Gastrocnemius medialis (tissue), 4 donors: ENCODE measurements around the gene FAM81A. TPM values are rescaled to one million over a fixed set of nuclear protein-coding genes. Genes with fewer than 3 reads are reported as not detected.

ENCODE experiments used
- ATAC-seq, 2 donors: fragments of 150-250 bp; one replicate each; pipeline ENCODE4 v1.9.1; 2016
- DNase-seq, 2 donors: peaks; one replicate each; pipeline ENCODE4 v3.0.0-alpha.2; 2019
- H3K27ac ChIP-seq, 4 donors: fragments of 200-600 bp; sonication (generic); 1 replicate in 1 of 4; 2 replicates in 3 of 4; pipeline ENCODE4 v1.5.1; 2016 to 2018; ENCODE audit warnings: mild to moderate bottlenecking in 2 of 4, moderate library complexity in 1 of 4
- H3K27me3 ChIP-seq, 3 donors: fragments of 200-600 bp; sonication (generic) in 2 of 3; 1 replicate in 1 of 3; 2 replicates in 2 of 3; pipeline versions ENCODE4 v1.5.1 to v1.6.0; 2016 to 2019; ENCODE audit warnings: mild to moderate bottlenecking in 1 of 3, moderate library complexity in 1 of 3
- H3K36me3 ChIP-seq, 2 donors: fragments of 200-600 bp; sonication (generic) in 1 of 2; one replicate each; pipeline ENCODE4 v1.5.1; 2017 to 2018
- H3K4me1 ChIP-seq, 2 donors: fragments of 200-600 bp; sonication (generic) in 1 of 2; one replicate each; pipeline ENCODE4 v1.5.1; 2016 to 2017; ENCODE audit warnings: mild to moderate bottlenecking in 2 of 2
- H3K4me3 ChIP-seq, 4 donors: fragments of 200-600 bp; sonication (generic) in 3 of 4; 1 replicate in 1 of 4; 2 replicates in 3 of 4; pipeline ENCODE4 v1.5.1; 2016 to 2019; ENCODE audit warnings: mild to moderate bottlenecking in 2 of 4
- H3K9me3 ChIP-seq, 3 donors: fragments of 200-600 bp; sonication (generic) in 2 of 3; 1 replicate in 1 of 3; 2 replicates in 2 of 3; pipeline ENCODE4 v1.5.1; 2016 to 2019
- CTCF ChIP-seq, 5 experiments: fragments of 450-650 bp in 3 of 5; fragments of 200-600 bp in 2 of 5; sonication (generic) in 2 of 5; IDR thresholded peaks in 4 of 5; conservative IDR thresholded peaks in 1 of 5; 1 replicate in 4 of 5; 2 replicates in 1 of 5; pipeline ENCODE4 v1.5.1; 2016 to 2019; ENCODE audit warnings: antibody characterized with exemption in 5 of 5, mild to moderate bottlenecking in 3 of 5, moderate library complexity in 3 of 5
- POLR2A ChIP-seq, 2 donors: fragments of 450-650 bp; IDR thresholded peaks; one replicate each; pipeline ENCODE4 v1.6.1; 2017; ENCODE audit warnings: antibody characterized with exemption in 2 of 2, mild to moderate bottlenecking in 2 of 2, moderate library complexity in 2 of 2
- in situ Hi-C, 4 donors: fragments of 200-750 bp; cut with MboI; loops; one replicate each; pipeline versions ENCODE4 v1.15.0 to v1.8.0; 2017; ENCODE audit warnings: low sequenced_read_pairs in 4 of 4
- intact Hi-C: fragments of 100-400 bp; cut with DNase I; formaldehyde crosslinking; loops from one replicate; pipeline ENCODE4 v1.15.1; 2023; ENCODE audit warnings: low total_unique reads
- total RNA-seq, 4 donors: library from RNA; depleted of rRNA; stranded (reverse); fragments of >200 nt; gene quantifications; one replicate each; pipeline versions ENCODE4 v1.1.0 to v1.2.3, GENCODE V29; 2016

Gene FAM81A
- total RNA-seq, 4 donors from 2014 or later: 0.07 to 0.10 TPM; not detected in 2

GRCh38 chr15:59501597-59501996 lies 63.6 kb downstream of the FAM81A start:
- Histone ChIP-seq H3K4me3 (no peak overlapping the region), H3K4me1 (no peaks in the 10 kb centered on the region), H3K27ac (no peak overlapping the region), H3K36me3 (no peaks in the 10 kb centered on the region), H3K9me3 (no peaks in the 10 kb centered on the region), H3K27me3 (no peaks in the 10 kb centered on the region)
- in situ Hi-C loops: loop anchor here in 1 of 4 donors (25.0 kb wide), 1 partner anchor 1289 kb away; no protein-coding TSS in a partner anchor
- TF ChIP-seq CTCF (IDR thresholded peaks at IDR 0.05 in 4 of 5, conservative IDR thresholded peaks at IDR 0.05 in 1 of 5): peak in 4 of 5 experiments; percentile 22 to 50 (median 38)
- TF ChIP-seq POLR2A (IDR thresholded peaks at IDR 0.05): no peak
- no peak for ATAC-seq
- DNase-seq: no peak
- intact Hi-C loops: no loop called here

DNA sequence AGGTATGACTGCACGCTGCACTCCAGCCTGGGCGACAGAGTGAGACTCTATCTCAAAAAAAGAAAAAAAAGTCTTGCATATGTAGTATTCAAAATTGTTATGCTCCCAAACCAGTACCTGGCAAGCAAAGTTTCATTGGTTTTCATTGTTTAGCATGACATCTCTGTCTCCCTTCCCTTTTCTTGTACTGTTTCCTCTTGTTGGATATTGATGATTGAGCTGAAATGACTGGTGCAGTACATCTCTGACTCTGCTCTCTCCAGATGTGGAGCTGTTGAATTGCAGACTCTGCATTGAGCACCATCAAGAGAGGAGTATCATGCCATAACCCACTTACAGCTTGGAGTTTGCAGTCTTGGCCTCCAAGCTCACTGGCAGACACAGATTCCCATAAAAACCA lies 77.2 kb downstream of the FAM81A start:
- intact Hi-C loops (no loop called here), in situ Hi-C loops (loop anchor here in 1 of 4 donors (25.0 kb wide), 1 partner anchor 1303 kb away; no protein-coding TSS in a partner anchor)
- H3K9me3 ChIP-seq: no peaks in the 10 kb centered on the region
- DNase-seq (no peak), ATAC-seq (no peak)
- H3K4me1 ChIP-seq: no peaks in the 10 kb centered on the region
- TF ChIP-seq POLR2A (IDR thresholded peaks at IDR 0.05) (no peak), CTCF (IDR thresholded peaks at IDR 0.05 in 4 of 5, conservative IDR thresholded peaks at IDR 0.05 in 1 of 5) (no peak)
- no peaks in the 10 kb centered on the region for H3K36me3 ChIP-seq
- no peak overlapping the region for H3K27ac ChIP-seq
- H3K4me3 ChIP-seq: no peak overlapping the region
- no peaks in the 10 kb centered on the region for H3K27me3 ChIP-seq

DNA sequence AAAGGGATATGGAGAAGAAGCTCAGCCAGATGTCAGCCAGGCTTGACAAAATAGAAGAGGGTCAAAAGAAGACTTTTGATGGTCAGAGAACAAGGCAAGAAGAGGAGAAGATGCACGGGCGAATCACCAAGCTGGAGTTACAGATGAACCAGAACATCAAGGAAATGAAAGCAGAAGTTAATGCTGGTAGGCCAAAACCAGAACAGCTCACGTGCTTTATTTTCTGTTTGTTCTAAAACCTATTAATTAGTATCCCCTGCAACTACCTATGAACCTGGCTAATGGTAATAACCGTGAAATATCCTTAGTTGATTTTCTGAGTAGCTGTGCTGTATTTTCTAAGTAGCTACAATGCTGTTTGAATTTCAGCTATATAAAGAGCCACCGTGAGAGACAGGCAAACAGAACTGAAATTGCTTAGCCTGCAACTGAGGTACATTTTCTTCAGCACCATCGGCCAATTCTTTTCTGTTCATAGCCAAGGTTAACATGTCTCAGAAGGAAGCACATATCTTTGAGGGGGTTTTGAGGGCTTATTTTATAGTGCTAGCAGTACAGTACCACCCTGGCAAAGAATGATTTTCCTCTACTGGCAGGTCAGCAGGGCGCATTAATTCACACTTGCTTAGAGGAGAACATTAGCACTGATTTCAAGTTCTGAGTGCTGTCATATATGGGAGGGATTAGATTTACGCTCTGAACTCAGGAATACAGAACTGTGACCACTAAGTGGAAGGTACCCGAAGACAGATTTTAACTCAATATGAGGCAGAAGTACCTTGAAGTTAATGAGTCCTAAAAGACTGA lies 78.9 kb downstream of the FAM81A start:
- in situ Hi-C loops: loop anchor here in 1 of 4 donors (25.0 kb wide), 1 partner anchor 1305 kb away; no protein-coding TSS in a partner anchor
- ATAC-seq: no peak
- no peak overlapping the region for H3K27ac ChIP-seq

DNA sequence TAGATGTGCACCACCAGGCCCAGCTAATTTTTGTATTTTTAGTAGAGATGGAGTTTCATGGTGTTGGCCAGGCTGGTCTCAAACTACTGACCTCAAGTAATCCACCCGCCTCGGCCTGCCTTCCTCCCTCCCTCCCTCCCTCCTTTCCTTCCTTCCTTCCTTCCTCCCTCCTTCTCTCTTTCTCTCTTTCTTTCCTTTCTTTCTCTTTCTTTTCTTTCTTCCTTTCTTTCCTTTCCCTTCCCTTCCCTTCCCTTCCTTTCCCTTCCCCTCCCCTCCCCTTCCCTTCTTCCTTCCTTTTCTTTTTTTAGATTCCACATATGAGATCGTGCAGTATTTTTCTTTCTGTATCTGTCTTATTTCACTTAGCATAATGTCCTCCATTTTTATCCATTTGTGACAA lies 81.3 kb downstream of the FAM81A start:
- in situ Hi-C loops (loop anchor here in 1 of 4 donors (25.0 kb wide), 1 partner anchor 1307 kb away; no protein-coding TSS in a partner anchor), intact Hi-C loops (no loop called here)
- Histone ChIP-seq H3K9me3 (no peaks in the 10 kb centered on the region), H3K27ac (no peak overlapping the region), H3K27me3 (no peaks in the 10 kb centered on the region), H3K4me3 (no peak overlapping the region), H3K4me1 (no peaks in the 10 kb centered on the region), H3K36me3 (no peaks in the 10 kb centered on the region)
- no peak for TF ChIP-seq CTCF (IDR thresholded peaks at IDR 0.05 in 4 of 5, conservative IDR thresholded peaks at IDR 0.05 in 1 of 5)
- no peak for TF ChIP-seq POLR2A (IDR thresholded peaks at IDR 0.05)
- DNase-seq (no peak), ATAC-seq (no peak)

More for the DNA sequence above, 78.9 kb downstream of the FAM81A start:
- no peak for DNase-seq
- Histone ChIP-seq H3K4me3 (no peak overlapping the region), H3K36me3 (no peaks in the 10 kb centered on the region), H3K9me3 (no peaks in the 10 kb centered on the region), H3K4me1 (no peaks in the 10 kb centered on the region), H3K27me3 (no peaks in the 10 kb centered on the region)
- no peak for TF ChIP-seq POLR2A (IDR thresholded peaks at IDR 0.05)
- no peak for TF ChIP-seq CTCF (IDR thresholded peaks at IDR 0.05 in 4 of 5, conservative IDR thresholded peaks at IDR 0.05 in 1 of 5)
- intact Hi-C loops: no loop called here
